ENCODE measurements around the gene OVOL3. TPM values are rescaled to one million over a fixed set of nuclear protein-coding genes. Genes with fewer than 3 reads are reported as not detected.

The OVOL3 gene
- total and polyA plus RNA-seq, 7 donors = 0.13 TPM; not detected in 6

GRCh38 chr19:36103040-36103626 is 7.8 kb upstream of the OVOL3 start:
- Histone ChIP-seq H3K36me3 (ENCODE audit: insufficient read depth in 1 of 2, low read depth in 1 of 2) (peaks cover 0 to 11% of the 10 kb centered on the region in 2 donors), H3K9me3 (no peaks in the 10 kb centered on the region), H3K4me1 (peaks cover 17% of the 10 kb centered on the region), H3K4me3 (no peak overlapping the region), H3K27ac (no peak overlapping the region), H3K27me3 (ENCODE audit: insufficient read depth in 3 of 3, low read length in 2 of 3) (no peaks in the 10 kb centered on the region)
- TF ChIP-seq CTCF (IDR thresholded peaks at IDR 0.05) = no peak
- intact Hi-C loops (cut with DNase I) = loop anchor here in 1 of 2 donors (5.0 kb wide), 1 partner anchor 41 kb away; no protein-coding TSS in a partner anchor
- WGBS, 3 donors = 80 to 89% (median 81%) methylated on average over 23 to 24 of the region's 24 CpGs
- DNase-seq = no peak
- no peak for ATAC-seq

GRCh38 chr19:36103842-36104552 is 6.9 kb upstream of the OVOL3 start:
- Histone ChIP-seq H3K9me3 (no peaks in the 10 kb centered on the region), H3K4me1 (peaks cover 17% of the 10 kb centered on the region), H3K36me3 (ENCODE audit: insufficient read depth in 1 of 2, low read depth in 1 of 2) (peaks cover 0 to 11% of the 10 kb centered on the region in 2 donors), H3K27me3 (ENCODE audit: insufficient read depth in 3 of 3, low read length in 2 of 3) (no peaks in the 10 kb centered on the region), H3K27ac (no peak overlapping the region), H3K4me3 (no peak overlapping the region)
- DNase-seq (no peak), ATAC-seq (no peak)
- no peak for TF ChIP-seq CTCF (IDR thresholded peaks at IDR 0.05)
- intact Hi-C loops (cut with DNase I) = loop anchor here in 1 of 2 donors (5.0 kb wide), 1 partner anchor 42 kb away; no protein-coding TSS in a partner anchor
- 75 to 90% (median 80%) methylated on average over 12 of the region's 12 CpGs for WGBS, 3 donors

GRCh38 chr19:36106441-36106840 is 4.5 kb upstream of the OVOL3 start:
- intact Hi-C loops (cut with DNase I) = no loop called here
- TF ChIP-seq CTCF (IDR thresholded peaks at IDR 0.05) = no peak
- Histone ChIP-seq H3K4me3 (no peak overlapping the region), H3K9me3 (no peaks in the 10 kb centered on the region), H3K27me3 (ENCODE audit: insufficient read depth in 3 of 3, low read length in 2 of 3) (no peaks in the 10 kb centered on the region), H3K27ac (no peak overlapping the region), H3K36me3 (ENCODE audit: insufficient read depth in 1 of 2, low read depth in 1 of 2) (peaks cover 0 to 21% of the 10 kb centered on the region in 2 donors), H3K4me1 (peaks cover 2% of the 10 kb centered on the region)
- 46 to 89% (median 48%) methylated on average over 6 of the region's 6 CpGs for WGBS, 3 donors
- DNase-seq (no peak), ATAC-seq (no peak)

- 92 to 96% (median 94%) methylated on average over 5 of the region's 5 CpGs for WGBS, 3 donors
- Histone ChIP-seq H3K27me3 (ENCODE audit: insufficient read depth in 3 of 3, low read length in 2 of 3) (no peaks in the 10 kb centered on the region), H3K27ac (no peak overlapping the region), H3K4me3 (no peak overlapping the region), H3K36me3 (ENCODE audit: insufficient read depth in 1 of 2, low read depth in 1 of 2) (peaks cover 0 to 27% of the 10 kb centered on the region in 2 donors), H3K4me1 (no peaks in the 10 kb centered on the region), H3K9me3 (no peaks in the 10 kb centered on the region)
- TF ChIP-seq CTCF (IDR thresholded peaks at IDR 0.05) = no peak
- intact Hi-C loops (cut with DNase I) = no loop called here
- DNase-seq (no peak), ATAC-seq (no peak)
Observed at GRCh38 chr19:36106991-36107390, 4.0 kb upstream of the OVOL3 start.

All from psoas muscle (tissue), 8 donors.